GM18909 (cell line): ENCODE measurements around the gene NDUFV2.
A peak's percentile ranks its signal among the peaks of the same experiment; 100 is the strongest.

Experiments
- ATAC-seq: cut with Tn5 transposase; IDR thresholded peaks from one replicate; pipeline ENCODE4 v1.9.1; 2021; ENCODE audit warnings: mild to moderate bottlenecking; ENCODE audit not compliant: unreplicated experiment, poor library complexity

The NDUFV2 gene

DNA sequence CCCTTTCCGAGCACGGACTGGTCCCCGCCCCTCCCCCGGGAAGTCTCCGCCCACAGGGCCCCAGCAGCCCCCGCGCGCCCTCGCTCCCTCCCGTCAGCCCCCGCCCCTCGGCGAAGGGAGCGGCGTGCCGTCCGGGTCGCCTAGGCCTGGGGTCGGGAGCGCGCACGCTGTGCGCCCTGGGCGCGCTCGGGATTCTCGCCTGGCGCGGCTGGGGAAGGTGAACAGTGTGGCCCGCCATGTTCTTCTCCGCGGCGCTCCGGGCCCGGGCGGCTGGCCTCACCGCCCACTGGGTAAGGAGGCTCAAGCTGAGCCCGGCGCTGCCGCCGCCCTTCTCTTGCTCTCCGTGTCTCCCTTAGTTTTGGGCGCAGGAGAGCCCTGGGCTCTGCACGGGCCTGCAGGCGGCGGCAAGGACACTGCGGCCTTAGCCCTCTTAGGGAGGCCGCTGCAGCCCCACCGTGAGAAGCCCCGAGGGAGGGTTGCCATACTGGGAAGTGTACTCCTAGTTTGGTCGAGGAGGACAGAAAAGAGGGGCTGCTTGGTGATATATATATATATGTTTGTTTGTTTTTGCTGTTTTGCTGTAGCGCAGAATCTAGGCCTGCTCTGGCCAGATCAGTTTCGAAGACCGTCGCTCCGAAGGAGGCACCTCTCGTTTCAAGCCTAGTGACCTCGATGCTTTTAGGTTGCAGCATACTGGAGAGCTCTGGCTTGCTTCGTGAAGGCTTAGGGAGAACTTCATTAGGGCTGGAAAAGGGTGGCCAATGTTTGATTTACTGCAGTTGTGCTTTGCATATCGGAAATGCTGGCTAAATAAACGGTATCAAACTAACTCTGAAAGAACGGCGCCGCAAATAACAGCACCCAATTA lies at the start of gene NDUFV2:
Gene NDUFV2 (plus strand): TSS at position 192 of the 868 bp plus-strand sequence. CDS start 45 bp downstream, at position 237.
- ATAC-seq, result peak; percentile 93

DNA sequence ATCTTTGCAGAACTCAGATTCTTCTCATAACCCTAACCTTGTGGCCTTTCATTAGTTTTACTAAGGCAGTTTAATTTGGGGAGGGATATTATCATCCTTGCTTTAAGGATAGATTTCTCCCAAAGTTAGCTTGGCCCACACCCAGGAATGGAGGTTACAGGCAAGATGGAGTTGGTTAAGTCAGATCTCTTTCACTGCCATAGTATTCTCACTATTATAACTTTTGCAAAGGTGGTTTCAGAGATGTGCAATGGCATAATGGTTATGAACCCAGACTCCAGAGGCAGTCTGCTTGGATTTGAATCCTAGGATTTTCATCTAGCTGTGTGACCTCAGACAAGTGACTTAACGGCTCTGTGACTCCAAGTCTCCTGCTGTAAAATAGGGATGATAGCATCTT lies 48.7 kb upstream of the NDUFV2 start:
- no peak for ATAC-seq

DNA sequence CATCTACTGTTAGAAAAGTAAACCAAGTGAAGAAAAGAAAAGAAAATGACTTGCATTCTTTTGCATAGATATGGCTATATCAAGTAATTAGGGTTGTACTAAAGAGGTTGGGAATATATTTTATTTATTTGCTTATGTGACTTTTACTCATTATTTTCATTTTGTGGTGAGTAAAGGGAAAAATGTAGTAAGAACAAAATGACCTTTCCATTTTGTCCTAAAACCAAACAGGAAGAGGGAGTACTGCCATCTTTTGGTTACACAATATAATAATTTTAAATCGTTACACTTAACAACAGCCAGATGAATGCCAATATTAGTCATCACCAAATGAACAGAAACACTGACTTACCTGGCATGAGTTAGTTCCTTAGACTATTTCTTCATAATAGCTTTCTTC lies 47.3 kb upstream of the NDUFV2 start:
- ATAC-seq, result no peak

DNA sequence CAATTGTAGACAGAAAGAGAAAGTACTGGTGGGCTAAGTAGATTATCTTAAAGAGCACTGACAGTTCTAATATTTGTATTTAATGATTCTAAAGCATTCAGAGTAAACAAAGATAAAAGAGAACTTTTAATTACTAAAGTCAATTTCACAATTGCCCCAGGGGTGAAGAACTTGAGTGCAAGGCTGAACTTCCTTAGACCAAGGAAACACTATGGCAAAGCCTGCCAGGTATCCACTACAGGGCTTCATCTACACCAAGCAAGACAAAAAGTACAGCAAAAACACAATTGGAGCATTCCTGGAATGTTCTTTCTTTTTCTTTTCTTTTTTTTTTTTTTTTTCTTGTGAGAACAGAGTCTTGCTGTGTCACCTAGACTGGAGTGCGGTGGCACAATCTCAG lies 46.9 kb upstream of the NDUFV2 start:
- no peak for ATAC-seq

DNA sequence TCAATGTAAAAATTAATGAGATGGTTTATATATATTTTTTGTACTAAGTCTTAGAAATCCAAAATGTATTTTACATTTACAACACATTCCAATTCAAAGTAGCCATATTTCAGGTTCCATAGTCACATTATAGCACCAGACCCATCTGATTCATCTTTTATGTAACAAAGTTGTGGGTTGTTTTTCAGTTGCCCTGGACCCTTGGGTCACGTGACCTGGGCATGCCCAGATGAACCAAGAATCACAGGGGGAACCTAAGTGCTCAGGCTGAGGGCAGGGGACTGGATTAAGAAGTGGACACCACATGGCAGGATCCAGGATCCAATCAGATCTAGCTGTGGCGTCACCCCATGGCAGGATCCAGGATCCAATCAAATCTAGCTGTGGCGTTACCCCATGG lies 44.9 kb upstream of the NDUFV2 start:
- ATAC-seq, result no peak

DNA sequence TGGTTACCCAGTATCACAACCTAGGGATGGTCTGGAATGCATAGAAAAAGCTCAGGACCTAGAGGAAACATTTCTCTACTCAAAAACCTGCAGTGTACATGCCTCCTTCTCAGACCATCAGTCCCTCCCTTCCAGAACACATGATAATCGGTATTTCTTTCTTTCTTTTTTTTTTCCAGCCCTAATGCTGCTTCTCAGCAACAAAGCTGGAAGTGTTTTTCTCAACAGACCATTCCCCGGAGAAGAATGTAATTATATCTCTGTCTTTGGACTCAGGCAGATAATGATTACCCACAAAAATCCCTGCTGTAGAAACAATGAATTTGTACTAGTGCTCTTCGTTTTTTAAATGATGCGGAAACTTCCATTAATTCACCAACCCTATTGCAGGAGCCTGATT lies 44.1 kb upstream of the NDUFV2 start:
- no peak for ATAC-seq

DNA sequence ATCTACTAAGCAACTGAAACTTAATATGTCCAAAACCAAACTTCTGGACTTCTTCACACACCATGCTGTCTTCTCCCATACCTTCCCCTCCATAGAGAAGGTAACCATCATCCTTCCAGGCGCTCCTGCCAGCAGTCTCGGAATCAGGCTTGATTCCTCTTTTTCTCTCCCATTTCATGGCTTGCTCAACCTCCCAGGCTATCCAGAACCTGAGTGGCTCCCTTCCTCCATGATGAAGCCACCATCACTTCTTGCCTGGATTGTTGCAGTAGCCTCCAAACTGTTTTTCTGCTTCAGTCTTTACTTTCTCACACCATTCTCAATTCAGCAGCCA lies 40.1 kb upstream of the NDUFV2 start:
- no peak for ATAC-seq

DNA sequence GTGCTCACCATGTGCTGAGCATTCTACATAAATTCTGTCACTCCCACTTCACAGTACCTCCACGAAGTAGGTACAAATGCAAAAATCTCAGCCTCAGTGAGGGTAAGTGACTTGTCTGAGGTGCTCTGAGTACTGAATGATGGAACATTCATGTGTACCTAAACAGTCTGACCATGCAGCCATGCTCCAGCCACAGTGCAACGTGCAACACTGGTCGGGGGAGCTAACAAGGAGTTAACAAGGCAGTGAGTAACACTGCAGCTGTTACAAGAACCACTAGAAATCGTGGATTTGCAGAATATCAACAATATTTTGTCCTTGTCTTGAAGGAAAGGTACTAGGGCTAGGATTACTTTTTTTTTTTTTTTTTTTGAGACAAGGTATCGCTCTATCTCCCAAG lies 36.6 kb upstream of the NDUFV2 start:
- ATAC-seq, result no peak

DNA sequence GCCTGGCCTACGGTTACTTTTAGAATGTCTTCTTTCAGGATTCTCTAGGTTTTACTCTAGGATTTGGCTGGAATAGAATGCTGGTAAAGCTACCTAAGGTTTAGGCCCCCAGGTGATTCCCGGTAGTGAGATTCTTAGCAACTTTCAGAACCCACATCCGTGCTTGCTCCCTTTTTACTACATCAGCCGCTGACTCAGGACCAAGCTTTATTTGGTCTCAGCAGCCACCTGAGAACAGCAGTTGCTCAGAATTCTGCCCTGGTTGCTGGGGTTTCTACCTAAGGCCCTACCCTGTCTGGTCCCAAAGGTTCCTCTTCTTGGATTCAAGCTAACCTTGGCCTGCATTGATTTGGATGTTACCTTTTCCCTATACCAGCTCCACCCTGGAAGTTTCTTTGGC lies 36.1 kb upstream of the NDUFV2 start:
- peak; percentile 34 for ATAC-seq

DNA sequence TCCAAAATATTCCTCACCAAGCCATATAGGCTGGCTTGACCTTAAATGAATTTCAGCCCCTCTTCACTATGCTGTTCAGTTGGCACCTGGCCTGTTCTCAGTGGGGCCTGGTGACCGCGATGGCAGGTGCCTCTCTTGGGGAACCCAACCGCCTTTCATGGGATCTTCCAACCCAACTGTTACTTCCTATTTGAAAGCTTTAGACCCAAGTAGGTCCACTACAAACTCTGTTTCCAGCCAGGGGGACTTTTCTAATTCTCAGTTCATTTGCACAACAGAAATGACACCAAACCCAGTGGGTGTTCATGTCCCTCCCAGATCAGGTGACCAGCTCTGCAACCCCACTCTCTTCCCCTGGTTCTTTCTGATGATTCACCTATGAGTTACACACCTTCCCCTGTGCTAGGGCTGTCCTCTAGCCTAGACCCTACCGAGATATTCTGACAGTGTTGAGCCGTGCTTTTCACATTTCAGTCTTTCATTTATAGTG lies 35.6 kb upstream of the NDUFV2 start:
- ATAC-seq, result peak; percentile 66

DNA sequence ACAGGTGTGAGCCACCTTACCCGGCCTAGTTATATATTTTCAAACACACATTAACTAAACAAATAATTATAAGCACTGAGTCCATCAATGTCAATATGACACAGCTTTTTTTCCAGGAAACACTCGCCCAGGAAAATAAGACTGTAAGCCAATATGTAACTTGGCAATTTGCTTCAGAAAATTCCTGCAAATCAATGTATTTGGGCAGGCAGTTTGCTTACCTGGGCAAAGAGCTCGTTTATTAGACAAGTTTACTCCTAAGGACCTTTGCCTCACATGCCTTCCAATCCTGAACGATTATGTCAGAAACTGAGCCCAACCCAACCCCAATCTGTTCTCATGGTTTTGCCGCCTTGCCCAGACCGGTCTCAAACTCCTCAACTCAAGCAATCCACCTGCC lies 34.7 kb upstream of the NDUFV2 start:
- no peak for ATAC-seq

DNA sequence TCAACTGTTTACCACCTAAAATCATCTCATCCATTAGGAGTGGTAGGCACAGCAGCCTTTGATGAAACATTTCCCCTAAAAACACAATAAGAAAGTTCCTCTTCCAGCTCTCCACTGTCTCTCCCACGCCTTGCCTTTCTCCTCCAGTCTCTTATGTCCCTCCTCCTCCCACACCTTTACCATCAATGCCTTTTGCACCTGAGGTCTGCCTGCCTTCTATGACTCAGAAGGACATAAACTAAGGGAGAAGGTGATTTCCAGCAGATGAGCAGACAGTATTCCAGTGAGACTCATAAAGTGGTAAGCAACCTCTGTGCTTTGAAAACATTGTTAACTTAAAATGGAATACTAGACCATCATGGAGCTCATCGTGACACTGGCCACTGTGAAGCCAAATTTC lies 34.2 kb upstream of the NDUFV2 start:
- no peak for ATAC-seq

DNA sequence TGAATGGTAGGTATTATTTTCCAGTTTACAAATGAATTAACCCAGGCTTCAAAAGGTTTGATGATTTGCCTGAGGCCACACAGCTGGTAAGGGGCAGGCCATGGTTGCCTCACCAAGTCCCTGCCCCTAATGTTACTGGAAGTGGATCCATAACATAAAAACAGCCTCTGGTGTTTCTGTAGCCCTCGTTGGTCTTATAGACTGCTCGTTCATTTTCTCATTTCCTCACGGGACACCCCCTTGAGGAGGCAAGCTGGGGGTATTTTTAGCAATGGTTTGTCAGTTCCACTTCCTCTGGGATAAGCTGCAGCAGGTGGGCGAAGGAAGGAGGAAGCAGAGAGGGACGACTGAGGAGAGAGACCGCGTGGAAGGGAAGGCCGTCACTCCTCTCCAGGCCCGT lies 32.9 kb upstream of the NDUFV2 start:
- no peak for ATAC-seq

DNA sequence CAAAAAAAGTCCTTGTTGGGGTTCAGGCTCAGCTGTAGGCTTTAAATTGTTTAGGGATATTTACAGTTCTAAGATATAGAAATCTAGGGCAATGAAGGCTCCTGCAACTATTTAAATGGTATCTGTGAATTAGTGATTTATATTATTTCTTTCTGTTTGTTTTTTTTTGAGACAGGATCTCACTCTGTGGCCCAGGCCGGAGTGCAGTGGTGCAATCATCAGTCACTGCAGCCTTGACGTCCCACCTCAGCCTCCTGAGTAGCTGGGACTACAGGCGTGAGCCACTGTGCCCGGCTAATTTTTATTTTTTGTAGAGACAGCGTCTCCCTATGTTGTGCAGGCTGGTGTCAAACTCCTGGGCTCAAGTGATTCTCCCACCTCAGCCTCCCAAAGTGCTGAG lies 32.3 kb upstream of the NDUFV2 start:
- no peak for ATAC-seq

DNA sequence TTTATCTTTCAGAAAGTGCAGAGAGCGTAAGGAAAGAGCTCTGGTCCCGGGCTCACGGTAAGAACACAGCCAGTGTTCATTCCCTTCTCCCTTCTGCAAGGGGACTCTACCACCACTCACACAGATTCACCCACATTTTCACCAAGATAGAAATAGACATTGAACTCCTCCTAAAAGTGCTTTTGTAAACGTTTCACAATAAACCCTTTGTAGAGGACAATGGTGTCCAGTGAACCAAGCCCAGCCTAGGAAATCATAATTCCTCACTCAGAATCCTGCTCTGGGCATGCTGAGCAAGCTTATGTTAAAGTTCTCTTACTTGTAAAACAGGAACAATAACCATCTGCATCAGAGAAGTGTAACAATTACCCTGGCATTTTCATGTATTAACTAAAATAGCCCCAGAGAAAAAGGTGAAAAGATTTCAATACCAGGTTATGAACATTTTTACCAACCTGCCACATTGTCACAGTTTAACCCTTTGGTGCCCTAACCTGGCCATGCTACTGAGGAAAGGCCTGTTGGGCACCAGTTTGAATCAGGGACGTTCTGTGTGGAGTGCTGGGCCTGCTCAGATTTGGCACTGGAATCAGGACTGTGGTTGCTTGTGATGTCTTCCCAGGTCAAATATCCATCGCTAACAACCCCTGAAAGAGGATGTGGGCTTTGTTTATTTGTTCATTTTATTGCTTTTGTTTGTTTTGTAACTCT lies 22.5 kb upstream of the NDUFV2 start:
- no peak for ATAC-seq

DNA sequence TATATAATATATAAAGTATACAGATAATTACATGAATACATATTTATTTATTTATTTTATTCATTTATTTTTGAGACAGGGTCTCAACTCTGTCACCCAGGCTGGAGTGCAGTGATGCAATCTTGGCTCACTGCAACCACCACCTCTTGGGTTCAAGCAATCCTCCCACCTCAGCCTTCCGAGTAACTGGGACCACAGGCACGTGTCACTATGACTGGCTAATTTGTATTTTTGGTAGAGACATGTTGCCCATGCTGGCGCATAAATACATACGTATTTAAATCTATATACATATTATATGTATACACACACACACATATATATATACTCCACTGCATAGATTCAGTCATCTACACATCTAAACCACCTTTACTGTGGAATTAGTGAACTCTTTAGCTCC lies 20.6 kb upstream of the NDUFV2 start:
- no peak for ATAC-seq

DNA sequence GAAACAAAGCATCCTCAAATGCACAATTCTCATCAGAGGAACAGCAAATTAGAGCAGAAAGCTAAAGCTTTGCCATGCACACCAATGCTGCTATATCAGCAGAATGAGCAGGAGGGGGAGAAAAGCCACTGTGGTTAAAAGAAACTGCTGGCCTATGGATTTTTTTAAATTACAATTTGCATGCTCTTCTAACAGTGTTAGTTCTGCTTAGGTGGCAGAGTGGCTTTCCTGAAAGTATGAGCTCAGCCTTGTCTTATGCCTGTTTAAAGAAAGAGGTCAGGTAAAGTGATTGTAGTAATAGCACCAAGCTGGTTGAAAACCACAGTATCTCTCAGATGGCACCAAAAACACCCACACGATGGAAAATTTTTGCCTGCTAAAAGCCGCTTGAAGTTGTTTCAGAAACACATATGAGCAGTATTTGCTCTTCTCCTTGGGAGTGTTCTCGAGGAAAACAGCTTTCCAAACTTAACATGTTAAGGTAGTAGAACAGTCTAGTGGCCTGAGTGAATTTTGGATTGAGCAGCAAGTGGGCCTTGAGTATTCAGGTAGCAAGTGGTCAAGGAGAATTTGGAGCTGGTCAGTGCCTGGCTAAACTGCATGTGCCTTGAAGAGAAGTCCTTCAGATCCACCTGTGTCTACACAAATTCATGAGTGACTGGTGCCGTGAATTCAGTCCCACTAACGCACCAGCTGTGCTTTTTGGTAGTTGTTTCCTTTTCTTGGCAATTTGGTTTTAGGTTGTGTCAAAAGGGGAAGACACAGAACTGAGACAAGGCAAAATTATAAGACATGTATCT lies 19.6 kb upstream of the NDUFV2 start:
- peak; percentile 91 for ATAC-seq

DNA sequence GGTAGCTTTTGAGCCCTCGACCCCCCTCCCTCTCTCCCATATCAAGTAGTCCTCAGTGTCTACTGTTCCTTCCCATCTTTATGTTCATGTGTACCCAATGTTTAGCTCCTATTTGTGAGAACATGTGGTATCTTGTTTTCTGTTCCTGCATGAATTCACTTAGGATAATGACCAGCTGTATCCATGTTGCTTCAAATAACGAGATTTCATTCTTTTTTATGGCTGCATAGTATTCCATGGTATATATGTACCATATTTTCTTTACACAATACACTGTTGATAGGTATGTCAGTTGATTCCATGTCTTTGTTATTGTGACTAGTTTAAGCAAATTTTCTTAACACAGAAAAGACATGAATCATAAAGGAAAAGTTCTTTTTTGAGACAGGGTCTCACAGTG lies 16.5 kb upstream of the NDUFV2 start:
- ATAC-seq, result no peak

DNA sequence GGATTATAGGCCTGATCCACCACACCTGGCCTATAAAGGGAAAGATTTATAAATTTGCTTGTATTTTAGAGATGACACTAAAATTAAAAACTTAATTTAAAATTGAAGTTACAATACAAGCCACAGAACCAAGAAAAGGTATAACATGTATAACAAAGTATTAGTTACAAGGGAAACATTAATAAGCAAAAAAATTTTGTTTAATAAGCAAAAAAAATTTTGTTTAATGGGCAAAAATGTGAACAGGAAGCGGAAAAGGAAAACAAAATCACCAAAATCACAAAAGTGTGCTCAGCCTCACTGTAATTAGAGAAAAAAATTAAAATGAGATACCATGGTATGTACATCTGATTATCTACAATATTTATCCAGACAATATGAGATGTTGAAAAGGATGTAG lies 15.9 kb upstream of the NDUFV2 start:
- ATAC-seq, result no peak

DNA sequence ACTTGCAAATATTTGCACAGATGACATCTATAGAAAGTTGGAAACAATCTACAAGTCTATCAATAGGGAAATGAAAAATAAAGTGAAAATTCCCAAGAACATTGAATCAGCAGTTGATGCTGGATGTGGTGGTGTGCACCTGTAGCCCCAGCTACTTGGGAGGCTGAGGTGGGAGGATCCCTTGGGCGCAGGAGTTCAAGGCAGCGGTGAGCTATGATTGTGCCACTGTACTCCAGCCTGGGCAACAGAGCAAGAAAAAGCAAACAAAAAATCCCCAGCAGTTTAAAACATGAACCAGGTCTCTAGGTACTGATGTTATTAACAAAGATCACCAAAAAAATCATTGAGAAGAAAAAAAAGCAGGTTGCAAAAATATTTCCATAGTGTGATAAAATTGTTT lies 15.4 kb upstream of the NDUFV2 start:
- no peak for ATAC-seq

DNA sequence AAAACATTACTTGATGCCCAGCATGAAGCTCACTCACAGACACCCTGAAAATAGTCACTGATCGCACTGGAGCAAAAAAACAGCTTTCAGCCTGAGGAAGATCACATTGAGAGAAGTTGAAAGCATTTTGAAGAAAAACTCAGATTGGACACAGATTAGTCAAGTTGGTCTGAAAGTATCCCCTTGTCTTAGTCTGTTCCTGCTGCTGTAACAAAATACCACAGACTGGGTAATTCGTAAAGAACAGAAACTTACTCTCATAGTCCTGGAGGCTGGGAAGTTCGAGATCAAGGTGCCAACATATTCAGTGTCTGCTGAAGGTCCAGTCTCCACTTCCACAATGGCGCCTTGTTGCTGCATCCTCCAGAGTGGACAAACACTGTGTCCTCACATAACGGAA lies 14.2 kb upstream of the NDUFV2 start:
- ATAC-seq, result no peak
